IPS DF 4.7 (cell line): ENCODE results near the gene CACNA1A.

Source experiments
- DNase-seq: peaks from one replicate; pipeline ENCODE4 v3.0.0-alpha.2; 2013; ENCODE audit warnings: low spot score; ENCODE audit errors: extremely low read depth

Gene CACNA1A

GRCh38 chr19:13234518-13234917 is 271.8 kb downstream of the CACNA1A start:
- no peak for DNase-seq

- no peak for DNase-seq
Measured at GRCh38 chr19:13231663-13232062, 274.6 kb downstream of the CACNA1A start.

DNA sequence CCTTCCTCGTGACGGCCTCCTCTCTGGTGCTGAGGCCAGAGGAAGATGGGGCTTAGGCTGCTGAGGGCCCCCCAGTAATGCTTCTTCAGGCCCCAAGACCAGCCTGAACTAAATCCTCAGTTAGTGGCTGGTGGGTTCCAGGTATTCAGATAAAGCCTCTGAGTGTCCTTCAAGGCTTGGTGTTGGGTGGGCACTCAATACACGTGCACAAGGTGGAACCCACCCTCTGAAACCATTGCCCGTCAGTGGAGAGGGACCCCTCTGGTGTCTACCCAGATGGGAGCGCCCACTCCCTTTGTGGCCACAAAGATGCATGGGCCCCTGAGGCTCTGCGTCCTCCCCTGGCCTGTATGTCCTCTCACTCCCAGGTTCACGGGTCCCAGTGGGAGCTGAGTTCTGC is 277.0 kb downstream of the CACNA1A start:
- no peak for DNase-seq

- DNase-seq, result no peak
Measured at GRCh38 chr19:13228561-13228960, 277.7 kb downstream of the CACNA1A start.

- no peak for DNase-seq
Measured at GRCh38 chr19:13226983-13227382, 279.3 kb downstream of the CACNA1A start.

DNA sequence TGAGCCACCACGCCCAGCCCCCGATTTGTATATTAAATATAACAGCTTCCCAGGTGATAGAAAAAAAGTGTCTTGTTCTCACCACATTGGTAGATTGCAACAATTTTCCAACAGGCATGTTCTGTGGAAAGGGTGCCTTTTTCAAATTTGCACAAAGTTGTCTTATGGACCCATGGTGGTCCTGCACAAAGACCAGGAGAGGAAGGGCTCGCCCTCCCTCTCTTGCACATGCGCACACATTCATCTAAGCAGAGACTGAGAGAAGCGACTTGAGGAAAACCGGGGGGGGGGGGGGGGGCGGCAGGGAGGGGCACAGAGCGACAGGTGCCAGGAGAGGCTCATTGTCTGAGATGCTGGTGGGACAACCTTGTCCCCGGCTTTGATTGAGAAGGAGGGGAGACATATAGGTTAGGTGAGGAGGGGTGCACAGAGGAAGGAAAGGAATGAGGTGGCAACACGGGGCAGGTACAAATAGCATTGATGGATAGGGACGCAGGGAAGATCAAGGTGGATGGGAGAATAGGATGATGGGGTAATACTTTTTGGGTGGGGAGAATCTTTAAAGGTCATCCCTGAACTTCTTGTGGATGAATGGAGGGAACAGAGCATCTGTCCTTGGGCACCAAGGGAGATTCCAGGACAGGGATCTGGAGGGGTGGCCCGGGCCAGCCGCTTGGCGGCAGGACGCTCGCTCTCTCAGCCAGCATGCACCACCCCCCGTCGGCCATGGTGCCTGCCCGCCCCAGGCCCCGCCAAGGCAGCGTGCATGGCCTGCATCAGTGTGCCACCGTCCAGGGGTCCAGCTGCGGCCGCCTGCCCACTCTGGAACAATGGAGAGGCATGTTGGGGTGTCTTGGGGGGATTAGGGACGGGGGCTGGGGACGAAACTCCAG is 280.1 kb downstream of the CACNA1A start:
- DNase-seq, result no peak

- no peak for DNase-seq
Measured at GRCh38 chr19:13225085-13225484, 281.2 kb downstream of the CACNA1A start.

- no peak for DNase-seq
Measured at GRCh38 chr19:13220847-13221246, 285.4 kb downstream of the CACNA1A start.

- no peak for DNase-seq
Measured at GRCh38 chr19:13215572-13216380, 290.5 kb downstream of the CACNA1A start.

DNA sequence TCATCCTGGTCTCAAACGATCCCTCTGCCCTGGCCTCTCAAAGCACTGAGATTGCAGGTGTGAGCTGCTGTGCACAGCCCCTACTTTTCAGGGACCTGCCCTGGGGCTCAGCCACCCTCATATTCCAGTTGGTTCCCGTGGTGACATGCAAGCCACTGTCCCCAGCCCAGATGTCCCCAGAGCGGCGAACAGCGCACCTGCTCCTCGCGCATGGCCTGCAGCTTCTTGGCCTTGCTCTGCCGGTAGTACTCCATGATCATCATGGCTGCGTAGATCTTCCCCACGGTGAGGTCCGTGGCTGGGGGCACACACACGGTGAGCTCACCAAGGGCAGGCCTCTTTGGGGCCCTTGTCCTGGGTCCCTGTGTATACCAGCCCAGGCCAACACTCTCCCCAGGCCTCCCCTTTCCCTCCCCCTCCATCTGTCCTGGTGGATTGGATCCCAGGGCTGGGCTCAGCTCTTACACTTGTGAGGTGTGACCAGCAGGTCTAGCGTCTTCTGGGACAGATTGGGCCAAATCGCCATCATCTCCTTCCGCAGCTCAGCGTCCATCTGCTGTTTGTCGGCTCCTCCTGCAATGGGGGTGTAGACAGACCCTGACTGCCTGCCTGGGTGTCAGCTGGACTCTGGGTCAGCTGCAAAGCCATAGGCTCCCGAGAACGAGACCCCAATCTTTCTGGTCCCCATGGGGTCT is 292.1 kb downstream of the CACNA1A start:
- no peak for DNase-seq

DNA sequence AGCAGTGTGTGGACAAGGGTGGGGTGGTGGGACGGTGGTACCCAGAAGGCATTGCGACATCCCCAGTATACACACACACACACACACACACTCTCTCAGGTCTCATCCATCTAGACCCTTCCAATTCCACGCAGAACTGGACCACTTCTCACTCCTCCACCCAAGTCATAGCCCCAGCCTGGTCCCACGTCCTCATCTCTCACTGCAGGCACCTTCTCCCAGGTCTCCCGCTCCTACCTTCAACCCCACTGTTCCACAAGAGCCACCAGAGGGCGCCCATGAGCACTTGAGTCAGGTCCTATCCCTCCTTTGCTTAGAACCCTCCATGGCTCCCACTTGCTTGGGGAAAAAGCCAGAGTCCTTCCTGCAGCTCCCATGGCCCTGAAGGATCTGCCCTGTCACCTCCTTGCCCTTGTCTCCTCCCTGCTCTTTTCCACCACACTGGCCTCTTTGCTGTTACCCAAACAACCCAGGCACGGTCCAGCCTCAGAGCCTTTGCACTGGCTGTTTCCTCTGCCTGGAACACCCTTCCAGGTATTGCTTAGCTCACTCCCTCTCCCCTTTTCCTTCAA is 293.4 kb downstream of the CACNA1A start:
- DNase-seq, result no peak

- DNase-seq, result no peak
Measured at GRCh38 chr19:13211426-13212308, 294.6 kb downstream of the CACNA1A start.

DNA sequence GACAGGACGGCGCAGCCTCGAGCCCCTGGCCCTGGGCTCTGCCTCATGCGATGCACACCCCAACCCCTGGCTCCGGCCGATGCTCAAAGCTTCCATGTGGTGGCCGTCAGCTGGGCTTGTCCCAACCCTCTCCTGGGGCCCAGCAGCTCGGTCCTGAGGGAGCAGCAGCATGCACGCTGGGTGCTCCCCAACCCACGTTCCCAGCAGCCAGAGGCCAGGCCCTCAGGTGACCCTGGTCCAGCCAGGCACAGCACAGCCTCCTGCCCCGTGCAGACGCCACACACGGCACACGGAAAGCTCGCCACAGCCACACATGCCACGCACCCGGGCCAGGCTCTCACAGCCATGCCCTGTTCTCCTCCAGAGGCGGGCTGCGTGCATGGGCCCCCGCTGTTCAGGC is 295.3 kb downstream of the CACNA1A start:
- DNase-seq, result no peak

- no peak for DNase-seq
Measured at GRCh38 chr19:13210339-13210775, 295.9 kb downstream of the CACNA1A start.

DNA sequence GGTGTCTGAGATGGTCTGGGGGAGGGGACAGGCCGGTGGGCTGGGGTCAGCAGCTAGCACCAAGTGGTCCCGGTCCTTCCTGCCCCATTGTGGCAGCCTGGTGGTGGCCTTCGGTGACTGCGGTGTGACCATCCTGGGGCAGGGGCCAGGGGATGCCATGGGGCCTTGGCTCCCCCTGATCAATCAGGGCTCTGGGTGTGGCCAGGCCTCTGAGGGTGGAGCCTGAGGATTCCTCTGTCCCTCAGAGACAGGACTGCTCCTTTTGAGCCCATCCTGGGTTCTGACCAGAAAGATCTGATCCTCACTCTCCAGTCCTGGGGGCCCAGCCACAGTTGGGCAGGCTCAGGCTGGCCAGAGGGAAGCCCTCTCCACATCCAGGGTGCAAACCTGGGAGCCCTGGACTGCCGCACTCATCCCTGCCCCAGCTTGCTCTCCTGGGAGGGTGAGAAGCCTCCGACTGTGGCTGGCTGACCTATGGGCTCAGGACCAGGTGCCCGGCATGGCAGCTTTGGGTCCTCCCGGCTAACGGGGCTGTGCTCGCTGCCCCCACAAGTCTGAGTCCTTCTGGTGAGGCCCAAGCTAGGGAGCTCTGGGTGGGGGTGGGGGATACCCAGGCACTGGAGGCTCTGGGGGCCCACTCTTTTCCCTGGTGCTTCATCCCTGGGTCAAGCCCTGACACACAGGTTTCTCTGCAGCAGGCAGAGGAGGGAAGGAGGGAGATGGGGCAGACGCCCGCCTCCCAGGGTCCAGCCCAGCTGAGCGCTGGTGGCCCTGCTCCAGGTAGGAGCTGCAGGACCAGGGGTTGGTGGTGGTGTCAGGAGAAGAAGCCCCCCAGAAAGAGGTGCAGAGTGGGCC is 296.6 kb downstream of the CACNA1A start:
- no peak for DNase-seq

DNA sequence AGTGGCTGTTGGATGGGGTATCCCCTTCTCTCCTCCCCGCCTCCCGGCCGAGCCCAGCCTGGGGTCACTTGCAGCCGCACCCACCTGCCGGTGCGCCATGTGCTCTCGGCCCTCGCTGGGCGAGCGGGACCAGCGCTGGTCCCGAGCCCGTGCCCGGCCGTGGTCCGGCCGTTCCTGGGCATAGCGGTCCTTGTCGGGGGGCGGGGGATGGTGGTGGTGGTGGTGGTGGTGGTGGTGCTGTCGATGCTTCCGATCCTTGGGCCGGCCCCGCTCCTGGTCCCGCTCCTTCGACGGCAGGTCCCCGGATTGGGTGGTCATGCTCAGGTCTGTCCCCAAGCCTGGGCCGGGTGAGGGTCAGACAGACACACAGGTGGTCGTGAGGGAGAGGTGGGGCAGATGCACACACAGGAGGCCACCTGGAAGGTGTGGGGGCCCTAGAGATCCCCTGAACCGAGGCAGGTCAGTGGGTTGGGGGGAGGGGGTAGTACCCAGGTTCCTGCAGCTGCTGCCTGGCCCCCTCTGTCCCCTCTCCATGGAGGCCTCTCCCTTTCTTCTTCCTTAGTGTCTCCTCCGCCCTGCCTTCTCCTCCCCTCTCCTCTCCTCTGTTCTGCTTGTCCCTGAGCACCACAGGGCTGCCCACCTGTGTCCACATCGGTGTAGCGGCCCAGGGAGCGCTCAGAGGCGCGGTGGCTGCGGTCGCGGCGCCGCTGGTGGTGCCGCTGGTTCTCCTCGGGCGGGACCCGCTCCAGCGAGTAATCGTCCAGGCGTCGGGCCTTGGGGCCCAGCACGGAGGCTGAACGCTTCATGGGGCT is 297.4 kb downstream of the CACNA1A start:
- no peak for DNase-seq

- DNase-seq, result no peak
Measured at GRCh38 chr19:13207846-13208671, 298.2 kb downstream of the CACNA1A start.
